H1 (cell line): Measurements from ENCODE around the gene STIMATE. TPM values are rescaled to one million over a fixed set of nuclear protein-coding genes. Genes with fewer than 3 reads are reported as not detected.

Source experiments
- CTCF ChIA-PET: fragments of 300-600 bp; sonication (Branson Sonifier 250); formaldehyde crosslinking; loops from one replicate; lab custom pipeline; 2021; ENCODE audit not compliant: partially characterized antibody; lab: Charles Lee
- POLR2A ChIA-PET: fragments of 300-600 bp; sonication (Branson Sonifier 250); formaldehyde crosslinking; loops from one replicate; lab custom pipeline; 2021; ENCODE audit warnings: inconsistent platforms; ENCODE audit not compliant: partially characterized antibody; lab: Charles Lee
- DNase-seq, 2 experiments: peaks; one replicate each; pipeline versions ENCODE4 v3.0.0 to v3.0.0-alpha.2; 2010 to 2022; ENCODE audit warnings: low spot score in 2 of 2, low read depth in 1 of 2, mixed read lengths in 1 of 2
- FAIRE-seq: peaks from 2 replicates; lab custom pipeline; 2011; peaks lifted over from hg19 to GRCh38; lab: Jason Lieb, UNC
- H2AFZ ChIP-seq: 2 replicates; pipeline ENCODE4 v1.8.1; 2012; ENCODE audit warnings: low read length, inconsistent platforms
- H2AK5ac ChIP-seq: 2 replicates; pipeline ENCODE4 v1.6.1; 2013; ENCODE audit warnings: low read depth, low read length
- H2BK120ac ChIP-seq: replicated peaks from 2 replicates; pipeline ENCODE3; 2013; ENCODE audit warnings: low read depth, low read length, inconsistent platforms
- H2BK12ac ChIP-seq: 2 replicates; pipeline ENCODE4 v1.6.1; 2013; ENCODE audit warnings: low read depth, low read length
- H2BK15ac ChIP-seq: 2 replicates; pipeline ENCODE4 v1.6.1; 2013; ENCODE audit warnings: low read length
- H2BK20ac ChIP-seq: 2 replicates; pipeline ENCODE4 v1.6.1; 2013; ENCODE audit warnings: low read length
- H2BK5ac ChIP-seq: 2 replicates; pipeline ENCODE4 v1.6.1; 2013; ENCODE audit warnings: low read depth, low read length
- H3K14ac ChIP-seq: 2 replicates; pipeline ENCODE4 v1.6.1; 2013; ENCODE audit warnings: inconsistent platforms; ENCODE audit not compliant: insufficient read length
- H3K18ac ChIP-seq: 2 replicates; pipeline ENCODE4 v1.6.1; 2013; ENCODE audit warnings: low read length; ENCODE audit errors: extremely low read depth
- H3K23ac ChIP-seq: 2 replicates; pipeline ENCODE4 v1.6.1; 2013; ENCODE audit warnings: inconsistent platforms; ENCODE audit not compliant: insufficient read length
- H3K23me2 ChIP-seq: 2 replicates; pipeline ENCODE4 v1.6.1; 2013; ENCODE audit warnings: low read depth, low read length
- H3K27ac ChIP-seq: 2 replicates; pipeline ENCODE4 v1.6.1; 2011; ENCODE audit warnings: low read depth, low read length, inconsistent platforms
- H3K27me3 ChIP-seq, 4 experiments: replicated peaks in 1 of 4; 1 replicate in 1 of 4; 2 replicates in 3 of 4; pipeline versions ENCODE4 v1.6.1 to v1.8.1; 2011 to 2013; ENCODE audit warnings: low read length in 3 of 4, mild to moderate bottlenecking in 3 of 4, inconsistent platforms in 2 of 4, mixed read lengths in 2 of 4, moderate library complexity in 1 of 4; ENCODE audit not compliant: control insufficient read depth in 3 of 4, insufficient read depth in 3 of 4; ENCODE audit errors: extremely low read depth in 1 of 4
- H3K36me3 ChIP-seq, 4 experiments: 2 replicates each; pipeline versions ENCODE4 v1.6.1 to v1.8.1; 2011 to 2013; ENCODE audit warnings: mild to moderate bottlenecking in 4 of 4, low read length in 3 of 4, moderate library complexity in 2 of 4, control low read depth in 1 of 4, inconsistent platforms in 1 of 4; ENCODE audit not compliant: insufficient read depth in 4 of 4, control insufficient read depth in 2 of 4
- H3K4ac ChIP-seq: replicated peaks from 2 replicates; pipeline ENCODE3; 2013; ENCODE audit warnings: low read length, low read depth, mixed read lengths, inconsistent platforms; ENCODE audit not compliant: insufficient read length
- H3K4me1 ChIP-seq, 4 experiments: replicated peaks in 1 of 4; 1 replicate in 1 of 4; 2 replicates in 3 of 4; pipeline versions ENCODE4 v1.6.1 to v1.8.1; 2011 to 2013; ENCODE audit warnings: low read length in 3 of 4, inconsistent platforms in 2 of 4, mixed read lengths in 1 of 4; ENCODE audit not compliant: insufficient read depth in 4 of 4, control insufficient read depth in 3 of 4
- H3K4me2 ChIP-seq, 2 experiments: 2 replicates each; pipeline versions ENCODE4 v1.6.1 to v1.8.1; 2011 to 2013; ENCODE audit warnings: low read depth in 2 of 2, low read length in 2 of 2, control low read depth in 1 of 2, inconsistent platforms in 1 of 2, mild to moderate bottlenecking in 1 of 2; ENCODE audit not compliant: insufficient read depth in 1 of 2
- H3K4me3 ChIP-seq, 4 experiments: fragments of 200-600, 300-600 bp in 1 of 4; sonication (generic), shearing (Covaris generic), sonication (Bioruptor Twin) in 1 of 4; 2 replicates each; pipeline versions ENCODE4 v1.5.1 to v1.8.1; 2011 to 2016; ENCODE audit warnings: low read length in 4 of 4, low read depth in 3 of 4, control low read depth in 2 of 4, inconsistent platforms in 2 of 4, mild to moderate bottlenecking in 2 of 4, mixed read lengths in 1 of 4, moderate library complexity in 1 of 4; ENCODE audit not compliant: insufficient read depth in 2 of 4; ENCODE audit errors: extremely low read depth in 1 of 4
- H3K56ac ChIP-seq: replicated peaks from 2 replicates; pipeline ENCODE3; 2013; ENCODE audit warnings: low read depth, mild to moderate bottlenecking, mixed read lengths, low read length, inconsistent platforms; ENCODE audit not compliant: insufficient read length
- H3K79me1 ChIP-seq: 2 replicates; pipeline ENCODE4 v1.6.1; 2013; ENCODE audit warnings: low read depth, low read length, control low read depth
- H3K79me2 ChIP-seq, 2 experiments: 2 replicates each; pipeline versions ENCODE4 v1.6.1 to v1.8.1; 2012 to 2013; ENCODE audit warnings: low read length in 2 of 2, mild to moderate bottlenecking in 2 of 2, inconsistent platforms in 1 of 2; ENCODE audit not compliant: insufficient read depth in 2 of 2, control insufficient read depth in 1 of 2
- H3K9ac ChIP-seq, 4 experiments: replicated peaks in 1 of 4; 1 replicate in 1 of 4; 2 replicates in 3 of 4; pipeline versions ENCODE4 v1.6.1 to v1.8.1; 2011 to 2013; ENCODE audit warnings: low read depth in 3 of 4, low read length in 3 of 4, control low read depth in 2 of 4, mild to moderate bottlenecking in 2 of 4, moderate library complexity in 2 of 4, inconsistent platforms in 1 of 4; ENCODE audit errors: extremely low read depth in 1 of 4
- H3K9me3 ChIP-seq, 2 experiments: 2 replicates each; pipeline versions ENCODE4 v1.6.1 to v1.8.1; 2012 to 2013; ENCODE audit warnings: mild to moderate bottlenecking in 2 of 2, moderate library complexity in 2 of 2, control low read depth in 1 of 2, inconsistent platforms in 1 of 2, low read depth in 1 of 2, low read length in 1 of 2, mixed read lengths in 1 of 2; ENCODE audit not compliant: insufficient read depth in 2 of 2
- H4K20me1 ChIP-seq, 2 experiments: replicated peaks in 1 of 2; 2 replicates each; pipeline versions ENCODE3 to v1.8.1; 2011 to 2013; ENCODE audit warnings: inconsistent platforms in 2 of 2, low read length in 2 of 2, mild to moderate bottlenecking in 1 of 2; ENCODE audit not compliant: insufficient read depth in 2 of 2, control insufficient read depth in 1 of 2
- H4K5ac ChIP-seq: 2 replicates; pipeline ENCODE4 v1.6.1; 2013; ENCODE audit warnings: low read length, low read depth, mixed read lengths, inconsistent platforms; ENCODE audit not compliant: insufficient read length
- H4K8ac ChIP-seq: 2 replicates; pipeline ENCODE4 v1.8.0; 2013; ENCODE audit warnings: mild to moderate bottlenecking, moderate library complexity, low read length, inconsistent platforms; ENCODE audit not compliant: insufficient read depth; ENCODE audit errors: extremely low read depth
- H4K91ac ChIP-seq: replicated peaks from 2 replicates; pipeline ENCODE3; 2013; ENCODE audit warnings: low read length, mixed read lengths, inconsistent platforms; ENCODE audit not compliant: insufficient read length
- CREB1 ChIP-seq: IDR thresholded peaks from 2 replicates; pipeline ENCODE4 v1.6.1; 2012; ENCODE audit warnings: inconsistent platforms
- NRF1 ChIP-seq: IDR thresholded peaks from 2 replicates; pipeline ENCODE4 v1.6.1; 2011; ENCODE audit warnings: mild to moderate bottlenecking, low read depth, low read length, improper control_type of control experiment
- RNF2 ChIP-seq: fragments of 200-900, 300-1000 bp; sonication (generic); IDR thresholded peaks from 2 replicates; pipeline ENCODE4 v1.7.1; 2016; ENCODE audit warnings: borderline replicate concordance, low read depth, mild to moderate bottlenecking, antibody characterized with exemption, low read length; ENCODE audit not compliant: poor library complexity, severe bottlenecking; ENCODE audit errors: missing control alignments
- RXRA ChIP-seq: IDR thresholded peaks from 2 replicates; pipeline ENCODE4 v1.6.1; 2011; ENCODE audit warnings: low read depth, mild to moderate bottlenecking, low read length, moderate library complexity; ENCODE audit not compliant: insufficient read depth
- SUZ12 ChIP-seq: fragments of 200-600 bp; sonication (generic); IDR thresholded peaks from 2 replicates; pipeline ENCODE4 v1.6.1; 2012; ENCODE audit warnings: mild to moderate bottlenecking, inconsistent platforms, low read length, moderate library complexity, mixed read lengths
- YY1 ChIP-seq: IDR thresholded peaks from 2 replicates; pipeline ENCODE4 v1.6.1; 2011; ENCODE audit warnings: low read depth, mild to moderate bottlenecking, low read length
- ZNF274 ChIP-seq: IDR thresholded peaks from 2 replicates; pipeline ENCODE4 v1.7.0; 2012; ENCODE audit warnings: low read length, borderline replicate concordance; ENCODE audit errors: extremely low read depth
- WGBS, 2 experiments: shearing (Covaris generic) in 1 of 2; methylation state at CpG; one replicate each; pipeline versions ENCODE4 v1.1.6 to v1.1.7; 2013 to 2015; ENCODE audit warnings: low lambda C conversion rate in 2 of 2, mixed read lengths in 2 of 2, inconsistent platforms in 1 of 2, low coverage in 1 of 2, missing lambda C conversion rate in 1 of 2; ENCODE audit not compliant: insufficient replicate concordance in 2 of 2, insufficient coverage in 1 of 2, insufficient read length in 1 of 2; ENCODE audit errors: extremely low coverage in 1 of 2, missing lambda C conversion rate in 1 of 2; 5-methylcytosine and 5-hydroxymethylcytosine counted together
- polyA plus RNA-seq, 7 experiments: library from polyadenylated mRNA; depleted of rRNA in 3 of 7; stranded (reverse) in 5 of 7; unstranded in 2 of 7; fragments of >200 nt in 5 of 7; fragments of 200-250 nt in 2 of 7; gene quantifications; 1 replicate in 5 of 7; 2 replicates in 1 of 7; 4 replicates in 1 of 7; pipeline versions ENCODE4 v1.2.1 to v1.2.3, GENCODE V29; 2011 to 2013; ENCODE audit warnings: missing spikeins in 2 of 7, mixed read lengths in 2 of 7
- total RNA-seq: library from RNA; stranded (reverse); fragmentation: NEBNext Ultra II Directional; extraction: Animal tissue kit (Norgen Biotek cat#: 25700); gene quantifications from 2 replicates; pipeline ENCODE4 v1.2.1, GENCODE V29; 2021

Gene STIMATE
- total and polyA plus RNA-seq, 2 of the 8 experiments (the other 6 are each of a cell fraction or from before 2014, with no cell fraction given): 17.5 to 22.1 TPM

GRCh38 chr3:52810923-52811322 is 86.4 kb downstream of the STIMATE start:
- Histone ChIP-seq H3K79me2 (no peaks in the 10 kb centered on the region), H3K4me3 (no peak overlapping the region), H2AFZ (no peak overlapping the region), H2BK20ac (no peak overlapping the region), H4K91ac (no peak overlapping the region), H4K20me1 (no peaks in the 10 kb centered on the region), H3K4me2 (no peak overlapping the region), H3K4me1 (no peaks in the 10 kb centered on the region), H3K9me3 (no peaks in the 10 kb centered on the region), H2BK12ac (no peak overlapping the region), H3K9ac (no peak overlapping the region), H3K4ac (no peak overlapping the region), H2BK120ac (no peak overlapping the region), H3K56ac (no peak overlapping the region), H2BK15ac (no peak overlapping the region), H3K79me1 (no peaks in the 10 kb centered on the region), H3K14ac (no peak overlapping the region), H4K8ac (no peak overlapping the region), H3K27ac (no peak overlapping the region), H3K23ac (no peak overlapping the region), H3K18ac (no peak overlapping the region), H2BK5ac (no peak overlapping the region), H3K36me3 (no peaks in the 10 kb centered on the region), H3K27me3 (no peaks in the 10 kb centered on the region; a peak in 1 of 7 replicates), H2AK5ac (no peak overlapping the region), H3K23me2 (peaks cover 5% of the 10 kb centered on the region; the same call in 1 of the 2 replicates), H4K5ac (no peak overlapping the region)
- TF ChIP-seq ZNF274 (no peak), RXRA (no peak), CREB1 (no peak), RNF2 (no peak), SUZ12 (no peak), NRF1 (no peak), YY1 (no peak)
- 96% methylated on average over 11 of the region's 11 CpGs; no CpG with 5 or more reads in 1 of the 2 experiments for WGBS, 2 experiments
- ChIA-PET POLR2A (no interaction called here), CTCF (interaction anchor here (0.6 to 7.5 kb wide), 8 partner anchors 8 to 436 kb away, joined by 3 to 86 read pairs (median 6); no protein-coding TSS in a partner anchor)
- DNase-seq (no peak), FAIRE-seq (no peak)
